ENCODE results near the gene ACAA2.

- TF ChIP-seq CTCF (conservative IDR thresholded peaks at IDR 0.05; ENCODE audit: low read depth in 2 of 2) (no peak), EZH2 (IDR thresholded peaks at IDR 0.05; ENCODE audit: low read depth, unreplicated experiment) (no peak), EZH2phosphoT487 (IDR thresholded peaks at IDR 0.05; ENCODE audit: unreplicated experiment) (no peak), POLR2AphosphoS5 (IDR thresholded peaks at IDR 0.05; ENCODE audit: low read depth) (no peak), JUNB (IDR thresholded peaks at IDR 0.05; ENCODE audit: unreplicated experiment) (no peak), ZNF331 (CRISPR knock-in tag; IDR thresholded peaks at IDR 0.05; ENCODE audit: low read depth) (no peak), REST (IDR thresholded peaks at IDR 0.05; ENCODE audit: unreplicated experiment) (no peak), ZNF462 (CRISPR knock-in tag; IDR thresholded peaks at IDR 0.05) (no peak), CREB1 (CRISPR knock-in tag; IDR thresholded peaks at IDR 0.05; ENCODE audit: low read depth) (no peak)
Measured at GRCh38 chr18:49738721-49739120, 74.6 kb downstream of the ACAA2 start.

Data from GM23338 (cell line).